Peyer's patch (tissue), 4 donors: ENCODE measurements around the gene PDE4D.
"Not testable (repeated sequence)": the region's sequence is repeated elsewhere in the genome, so short reads cannot be mapped to it uniquely, and the experiment has no call there.

Experiments
- POLR2A ChIP-seq, 2 donors: fragments of 450-650 bp; IDR thresholded peaks; one replicate each; pipeline ENCODE4 v1.5.1; 2017; ENCODE audit warnings: antibody characterized with exemption in 2 of 2, mild to moderate bottlenecking in 2 of 2, moderate library complexity in 2 of 2
- TF ChIP-seq, protein P1 (sequence below), 6 experiments: fragments of 450-650 bp in 4 of 6; fragments of 200-600 bp in 2 of 6; sonication (generic) in 1 of 6; IDR thresholded peaks; one replicate each; pipeline ENCODE4 v1.5.1; 2017 to 2019; ENCODE audit warnings: antibody characterized with exemption in 6 of 6, mild to moderate bottlenecking in 3 of 6, moderate library complexity in 1 of 6

DNA sequence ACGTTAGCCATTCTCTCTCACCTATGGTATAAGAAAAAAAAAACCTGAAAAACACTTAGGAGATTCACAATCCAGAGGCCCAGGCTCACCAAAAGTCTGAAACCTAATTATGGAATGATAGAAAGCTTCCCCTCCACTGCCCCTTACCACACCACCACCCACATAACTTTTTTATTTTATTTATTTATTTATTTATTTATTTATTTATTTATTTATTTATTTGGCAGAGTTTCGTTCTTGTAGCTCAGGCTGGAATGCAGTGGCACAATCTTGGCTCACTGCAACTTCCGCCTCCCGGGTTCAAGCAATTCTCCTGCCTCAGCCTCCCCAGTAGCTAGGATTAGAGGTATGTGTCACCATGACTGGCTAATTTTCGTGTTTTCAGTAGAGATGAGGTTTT, 299.4 kb downstream of the PDE4D start:
- TF ChIP-seq, protein P1, sequence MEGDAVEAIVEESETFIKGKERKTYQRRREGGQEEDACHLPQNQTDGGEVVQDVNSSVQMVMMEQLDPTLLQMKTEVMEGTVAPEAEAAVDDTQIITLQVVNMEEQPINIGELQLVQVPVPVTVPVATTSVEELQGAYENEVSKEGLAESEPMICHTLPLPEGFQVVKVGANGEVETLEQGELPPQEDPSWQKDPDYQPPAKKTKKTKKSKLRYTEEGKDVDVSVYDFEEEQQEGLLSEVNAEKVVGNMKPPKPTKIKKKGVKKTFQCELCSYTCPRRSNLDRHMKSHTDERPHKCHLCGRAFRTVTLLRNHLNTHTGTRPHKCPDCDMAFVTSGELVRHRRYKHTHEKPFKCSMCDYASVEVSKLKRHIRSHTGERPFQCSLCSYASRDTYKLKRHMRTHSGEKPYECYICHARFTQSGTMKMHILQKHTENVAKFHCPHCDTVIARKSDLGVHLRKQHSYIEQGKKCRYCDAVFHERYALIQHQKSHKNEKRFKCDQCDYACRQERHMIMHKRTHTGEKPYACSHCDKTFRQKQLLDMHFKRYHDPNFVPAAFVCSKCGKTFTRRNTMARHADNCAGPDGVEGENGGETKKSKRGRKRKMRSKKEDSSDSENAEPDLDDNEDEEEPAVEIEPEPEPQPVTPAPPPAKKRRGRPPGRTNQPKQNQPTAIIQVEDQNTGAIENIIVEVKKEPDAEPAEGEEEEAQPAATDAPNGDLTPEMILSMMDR (IDR thresholded peaks at IDR 0.05), result not testable (repeated sequence)
- TF ChIP-seq POLR2A (IDR thresholded peaks at IDR 0.05), result not testable (repeated sequence)
